K562 (cell line): ENCODE data around the gene TNF. TPM values are rescaled to one million over a fixed set of nuclear protein-coding genes. Genes with fewer than 3 reads are reported as not detected.

Experiments
- CTCFL ChIP-seq: IDR thresholded peaks from 2 replicates; pipeline ENCODE4 v1.6.1; 2011; ENCODE audit warnings: borderline replicate concordance, low read depth, mild to moderate bottlenecking, moderate library complexity, low read length; ENCODE audit not compliant: insufficient read depth, poor library complexity, severe bottlenecking
- FOXM1 ChIP-seq, 2 experiments: fragments of 450-650 bp in 1 of 2; sonication (generic) in 1 of 2; formaldehyde crosslinking in 1 of 2; IDR thresholded peaks; 2 replicates each; pipeline versions ENCODE4 v1.6.1 to v1.9.0; 2017 to 2022; ENCODE audit warnings: low read depth in 2 of 2, mild to moderate bottlenecking in 2 of 2, missing genetic modification reagents in 1 of 2, moderate library complexity in 1 of 2
- L3MBTL2 ChIP-seq: fragments of 450-650 bp; IDR thresholded peaks from 2 replicates; pipeline ENCODE4 v1.6.1; 2016; ENCODE audit warnings: mild to moderate bottlenecking, moderate library complexity
- POLR2G ChIP-seq: fragments of 200-400 bp; formaldehyde crosslinking; IDR thresholded peaks from 2 replicates; pipeline ENCODE4 v1.6.1; 2017; ENCODE audit warnings: low read depth, mild to moderate bottlenecking, antibody characterized with exemption, low read length, moderate library complexity
- SMAD3 ChIP-seq: fragments of 450-650 bp; formaldehyde crosslinking; conservative IDR thresholded peaks from 2 replicates; pipeline ENCODE4 v1.4.0; 2020; ENCODE audit warnings: mild to moderate bottlenecking
- ZNF143 ChIP-seq: sonication (generic); formaldehyde crosslinking; IDR thresholded peaks from 2 replicates; pipeline ENCODE4 v1.9.0; 2022; ENCODE audit warnings: mild to moderate bottlenecking, missing genetic modification reagents
- ZNF232 ChIP-seq: sonication (generic); formaldehyde crosslinking; IDR thresholded peaks from 2 replicates; pipeline ENCODE4 v1.8.0; 2022; ENCODE audit warnings: mild to moderate bottlenecking, missing genetic modification reagents
- polyA plus RNA-seq, 8 experiments: library from polyadenylated mRNA; depleted of rRNA in 4 of 8; stranded (reverse) in 5 of 8; unstranded in 3 of 8; fragments of >200 nt; fragmentation: Nextera tagmentation in 2 of 8; fragmentation: Illumina TruSeq in 1 of 8; extraction: Ambion mirVana in 2 of 8; extraction: Trizol in 1 of 8; gene quantifications; 2 replicates each; pipeline versions ENCODE4 v1.2.1 to v1.2.3, GENCODE V29; 2011 to 2014; ENCODE audit warnings: inconsistent platforms in 1 of 8, missing spikeins in 1 of 8
- total RNA-seq, 7 experiments: library from RNA; depleted of rRNA in 6 of 7; stranded (reverse); fragments of >200 nt in 6 of 7; fragmentation: Illumina TruSeq in 2 of 7; extraction: Trizol in 2 of 7; gene quantifications; 2 replicates each; pipeline versions ENCODE4 v1.2.1 to v1.2.3, GENCODE V29; 2011 to 2021; ENCODE audit warnings: low replicate concordance in 1 of 7
- TF ChIP-seq, protein P1 (sequence below): fragments of 250-450 bp; sonication (Bioruptor Pico); IDR thresholded peaks from 2 replicates; pipeline ENCODE4 v1.8.0; 2022; ENCODE audit warnings: moderate library complexity, mild to moderate bottlenecking, inconsistent platforms
- TF ChIP-seq, protein P2 (sequence below): sonication (generic); formaldehyde crosslinking; IDR thresholded peaks from 2 replicates; pipeline ENCODE4 v1.8.1; 2023; ENCODE audit warnings: mild to moderate bottlenecking, missing genetic modification reagents, moderate library complexity
- TF ChIP-seq, protein P3 (sequence below): sonication (generic); formaldehyde crosslinking; IDR thresholded peaks from 2 replicates; pipeline ENCODE4 v1.8.0; 2022; ENCODE audit warnings: missing genetic modification reagents, mild to moderate bottlenecking, moderate library complexity, borderline replicate concordance

The TNF gene
- total and polyA plus RNA-seq, 9 of the 15 experiments (the other 6 are each of a cell fraction or from before 2014, with no cell fraction given): 0.08 to 0.40 TPM; not detected in 7

- TF ChIP-seq ZNF143 (CRISPR knock-in tag) (0 out of 2 replicates have a peak, but pooled peaks have one; percentile 36), CTCFL (peak; percentile 11), POLR2G (peak; percentile 77), L3MBTL2 (peak; percentile 61; the same call in 1 of the 2 replicates), FOXM1 (IDR thresholded peaks at IDR 0.05; ENCODE audit: low read depth) (0 out of 2 replicates have a peak, but pooled peaks have one; percentile 3), FOXM1 (CRISPR knock-in tag; IDR thresholded peaks at IDR 0.05; ENCODE audit: low read depth) (peak; percentile 56; the same call in 1 of the 2 replicates), ZNF232 (CRISPR knock-in tag) (no peak), SMAD3 (CRISPR knock-in tag) (no peak)
- TF ChIP-seq, protein P1, sequence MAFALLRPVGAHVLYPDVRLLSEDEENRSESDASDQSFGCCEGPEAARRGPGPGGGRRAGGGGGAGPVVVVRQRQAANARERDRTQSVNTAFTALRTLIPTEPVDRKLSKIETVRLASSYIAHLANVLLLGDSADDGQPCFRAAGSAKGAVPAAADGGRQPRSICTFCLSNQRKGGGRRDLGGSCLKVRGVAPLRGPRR: 0 out of 2 replicates have a peak, but pooled peaks have one; percentile 17
- TF ChIP-seq, protein P2, sequence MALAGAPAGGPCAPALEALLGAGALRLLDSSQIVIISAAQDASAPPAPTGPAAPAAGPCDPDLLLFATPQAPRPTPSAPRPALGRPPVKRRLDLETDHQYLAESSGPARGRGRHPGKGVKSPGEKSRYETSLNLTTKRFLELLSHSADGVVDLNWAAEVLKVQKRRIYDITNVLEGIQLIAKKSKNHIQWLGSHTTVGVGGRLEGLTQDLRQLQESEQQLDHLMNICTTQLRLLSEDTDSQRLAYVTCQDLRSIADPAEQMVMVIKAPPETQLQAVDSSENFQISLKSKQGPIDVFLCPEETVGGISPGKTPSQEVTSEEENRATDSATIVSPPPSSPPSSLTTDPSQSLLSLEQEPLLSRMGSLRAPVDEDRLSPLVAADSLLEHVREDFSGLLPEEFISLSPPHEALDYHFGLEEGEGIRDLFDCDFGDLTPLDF: no peak
- TF ChIP-seq, protein P3, sequence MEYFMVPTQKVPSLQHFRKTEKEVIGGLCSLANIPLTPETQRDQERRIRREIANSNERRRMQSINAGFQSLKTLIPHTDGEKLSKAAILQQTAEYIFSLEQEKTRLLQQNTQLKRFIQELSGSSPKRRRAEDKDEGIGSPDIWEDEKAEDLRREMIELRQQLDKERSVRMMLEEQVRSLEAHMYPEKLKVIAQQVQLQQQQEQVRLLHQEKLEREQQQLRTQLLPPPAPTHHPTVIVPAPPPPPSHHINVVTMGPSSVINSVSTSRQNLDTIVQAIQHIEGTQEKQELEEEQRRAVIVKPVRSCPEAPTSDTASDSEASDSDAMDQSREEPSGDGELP (CRISPR knock-in tag): peak; percentile 87
These were observed 27.4 kb upstream of the TNF start (continued) for GRCh38 chr6:31547727-31548543.
